GM12864 (cell line): ENCODE data around the gene NAALADL2.

Source experiments
- DNase-seq: peaks from one replicate; pipeline ENCODE4 v3.0.0-alpha.2; 2011; ENCODE audit warnings: low read depth
- H3K4me3 ChIP-seq: 2 replicates; pipeline ENCODE4 v1.5.1; 2011; ENCODE audit warnings: mild to moderate bottlenecking, low read depth, low read length, control low read depth
- TF ChIP-seq, protein P1 (sequence below): IDR thresholded peaks from 2 replicates; pipeline ENCODE4 v1.5.1; 2011; ENCODE audit warnings: low read depth, mild to moderate bottlenecking, moderate library complexity, low read length, control low read depth, inconsistent platforms; ENCODE audit errors: missing control alignments

The NAALADL2 gene

DNA sequence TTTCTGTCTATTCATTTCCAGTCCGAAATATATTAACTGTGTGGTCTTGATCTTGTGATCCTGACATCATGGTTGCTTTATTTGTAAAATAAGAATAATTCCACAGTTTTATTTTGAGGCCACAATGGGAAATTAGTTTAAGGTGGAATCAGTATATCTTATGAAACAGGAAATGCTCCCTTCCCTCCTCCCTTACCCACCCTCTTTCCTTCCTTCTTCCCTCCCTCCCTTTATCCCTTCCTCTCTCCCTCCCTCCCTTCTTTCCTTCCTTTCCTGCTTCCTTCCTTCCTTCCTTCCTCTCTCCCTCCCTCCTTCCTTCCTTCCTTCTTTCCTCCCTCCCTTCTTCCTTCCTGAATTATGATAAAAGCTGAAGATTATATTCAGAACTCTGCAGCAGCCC is 452.3 kb downstream of the NAALADL2 start:
- DNase-seq, result no peak
- TF ChIP-seq, protein P1, sequence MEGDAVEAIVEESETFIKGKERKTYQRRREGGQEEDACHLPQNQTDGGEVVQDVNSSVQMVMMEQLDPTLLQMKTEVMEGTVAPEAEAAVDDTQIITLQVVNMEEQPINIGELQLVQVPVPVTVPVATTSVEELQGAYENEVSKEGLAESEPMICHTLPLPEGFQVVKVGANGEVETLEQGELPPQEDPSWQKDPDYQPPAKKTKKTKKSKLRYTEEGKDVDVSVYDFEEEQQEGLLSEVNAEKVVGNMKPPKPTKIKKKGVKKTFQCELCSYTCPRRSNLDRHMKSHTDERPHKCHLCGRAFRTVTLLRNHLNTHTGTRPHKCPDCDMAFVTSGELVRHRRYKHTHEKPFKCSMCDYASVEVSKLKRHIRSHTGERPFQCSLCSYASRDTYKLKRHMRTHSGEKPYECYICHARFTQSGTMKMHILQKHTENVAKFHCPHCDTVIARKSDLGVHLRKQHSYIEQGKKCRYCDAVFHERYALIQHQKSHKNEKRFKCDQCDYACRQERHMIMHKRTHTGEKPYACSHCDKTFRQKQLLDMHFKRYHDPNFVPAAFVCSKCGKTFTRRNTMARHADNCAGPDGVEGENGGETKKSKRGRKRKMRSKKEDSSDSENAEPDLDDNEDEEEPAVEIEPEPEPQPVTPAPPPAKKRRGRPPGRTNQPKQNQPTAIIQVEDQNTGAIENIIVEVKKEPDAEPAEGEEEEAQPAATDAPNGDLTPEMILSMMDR, result no peak
- no peak overlapping the region for H3K4me3 ChIP-seq

DNA sequence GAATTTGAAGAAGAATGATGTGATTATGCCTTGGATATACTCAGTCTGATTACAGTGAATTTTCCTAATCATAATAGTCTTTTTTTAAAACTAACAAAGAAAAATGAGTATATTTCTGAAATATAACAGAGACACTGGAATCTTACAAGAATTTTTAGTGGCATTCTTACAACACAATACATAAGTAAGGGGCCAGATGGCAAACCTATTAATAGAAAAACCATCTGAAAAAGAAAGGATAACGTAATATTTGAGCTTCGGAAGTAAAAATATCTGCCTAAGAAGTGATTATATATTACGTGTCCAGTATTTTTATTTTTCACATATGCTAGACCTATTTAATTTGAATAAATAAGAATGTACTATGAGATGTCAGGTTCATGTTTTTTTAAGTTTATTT is 452.8 kb downstream of the NAALADL2 start:
- no peak overlapping the region for H3K4me3 ChIP-seq
- TF ChIP-seq, protein P1, result no peak
- no peak for DNase-seq

DNA sequence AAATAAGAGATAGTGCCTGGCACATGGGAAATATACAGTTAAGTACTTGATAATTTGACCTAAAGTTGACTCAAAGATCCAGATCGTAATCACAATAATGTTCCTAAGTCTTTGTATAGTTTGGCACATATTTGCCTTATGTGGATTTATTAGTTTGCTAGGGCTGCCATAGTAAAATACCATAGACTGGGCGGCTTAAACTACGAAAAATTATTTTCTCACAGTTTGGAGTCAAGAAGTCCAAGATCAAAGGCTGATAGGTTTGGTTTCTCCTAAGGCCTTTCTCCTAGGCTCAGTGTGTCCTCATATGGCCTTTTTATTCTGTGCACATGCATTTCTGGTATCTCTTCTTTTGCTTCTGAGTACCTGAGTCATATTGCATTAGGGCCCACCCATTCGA is 453.7 kb downstream of the NAALADL2 start:
- TF ChIP-seq, protein P1, result no peak
- H3K4me3 ChIP-seq, result no peak overlapping the region

DNA sequence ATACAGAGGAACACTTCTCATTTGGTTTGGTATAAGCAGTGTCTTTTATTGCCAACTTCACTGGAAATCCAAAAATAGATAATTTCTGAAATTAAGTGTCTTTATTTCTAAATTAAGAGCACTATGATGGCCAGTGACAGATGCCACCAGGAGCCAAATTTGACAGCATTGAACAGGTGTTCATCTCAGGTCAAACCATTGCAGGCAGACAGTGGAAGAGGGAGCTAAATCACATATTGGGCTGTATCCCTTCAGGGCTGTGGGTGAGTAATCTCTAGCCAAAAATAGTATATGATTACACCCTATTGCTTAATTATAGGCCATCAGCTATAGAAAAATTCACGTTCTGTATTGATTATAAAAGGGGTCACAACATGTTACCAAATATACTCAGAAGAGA is 457.7 kb downstream of the NAALADL2 start:
- TF ChIP-seq, protein P1, result no peak
- no peak overlapping the region for H3K4me3 ChIP-seq
- no peak for DNase-seq

More for the DNA sequence above, 453.7 kb downstream of the NAALADL2 start:
- no peak for DNase-seq

DNA sequence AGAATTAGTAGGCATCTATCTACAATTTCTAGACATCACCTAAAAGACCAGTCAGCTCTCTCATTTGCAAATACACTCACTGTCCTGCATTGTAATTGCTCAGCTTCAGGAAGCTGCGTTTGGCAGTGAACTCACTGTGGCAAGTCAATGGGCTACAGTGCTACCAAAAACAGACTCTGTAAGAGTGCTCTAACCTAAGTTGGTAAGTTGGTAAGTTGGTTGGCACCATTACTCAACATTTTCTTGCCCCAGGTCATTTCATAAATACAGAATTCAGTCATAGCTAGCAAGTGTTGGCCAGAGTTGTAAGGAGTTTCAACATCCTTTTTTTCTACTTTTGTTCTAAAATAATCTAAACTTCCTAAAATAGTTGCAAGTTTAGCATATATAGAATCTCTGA is 466.3 kb downstream of the NAALADL2 start:
- no peak for DNase-seq
- TF ChIP-seq, protein P1, result no peak
- H3K4me3 ChIP-seq, result no peak overlapping the region

DNA sequence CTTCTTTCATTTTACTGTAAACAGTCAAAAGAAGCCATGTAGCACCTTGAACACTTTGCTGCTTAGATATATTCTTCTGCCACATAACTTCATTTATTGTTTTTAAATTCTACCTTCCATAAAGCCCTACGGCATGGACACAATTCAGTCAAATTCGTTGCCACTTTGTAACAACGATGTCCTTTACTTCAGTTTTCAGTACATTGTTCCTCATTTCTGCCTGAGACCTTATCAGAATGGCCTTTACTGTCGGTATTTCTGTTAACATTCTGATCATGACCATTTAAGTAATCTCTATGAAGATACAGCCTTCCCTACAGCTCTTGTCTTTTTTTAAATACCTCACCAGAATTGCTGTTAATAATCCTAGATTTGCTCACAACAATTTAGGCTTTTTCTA is 466.9 kb downstream of the NAALADL2 start:
- no peak overlapping the region for H3K4me3 ChIP-seq
- TF ChIP-seq, protein P1, result no peak

DNA sequence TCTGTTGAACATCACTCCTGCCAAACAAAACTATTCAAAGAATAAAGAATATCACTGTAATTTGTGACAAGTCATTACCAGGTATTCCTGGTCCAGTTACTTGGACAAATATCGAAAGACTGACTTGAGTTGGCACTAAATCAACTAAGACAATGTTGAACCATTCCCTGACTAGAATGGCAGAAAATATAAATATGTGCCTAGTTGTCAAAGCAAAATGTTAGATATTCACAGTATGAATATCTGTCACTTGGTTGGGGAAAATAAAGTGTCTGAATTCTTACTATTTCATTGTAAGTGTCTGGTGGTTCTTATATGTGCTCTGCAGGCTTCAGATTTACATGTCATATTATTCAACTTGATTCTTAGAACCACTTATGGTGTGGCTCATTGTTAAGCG is 470.2 kb downstream of the NAALADL2 start:
- TF ChIP-seq, protein P1, result no peak
- no peak for DNase-seq
- H3K4me3 ChIP-seq, result no peak overlapping the region

More for the DNA sequence above, 466.9 kb downstream of the NAALADL2 start:
- DNase-seq, result no peak
